GM12864 (cell line): Measurements from ENCODE around the gene STARD13.

Experiments used
- DNase-seq: peaks from one replicate; pipeline ENCODE4 v3.0.0-alpha.2; 2011; ENCODE audit warnings: low read depth
- H3K4me3 ChIP-seq: 2 replicates; pipeline ENCODE4 v1.5.1; 2011; ENCODE audit warnings: mild to moderate bottlenecking, low read depth, low read length, control low read depth
- TF ChIP-seq, protein P1 (sequence below): IDR thresholded peaks from 2 replicates; pipeline ENCODE4 v1.5.1; 2011; ENCODE audit warnings: low read depth, mild to moderate bottlenecking, moderate library complexity, low read length, control low read depth, inconsistent platforms; ENCODE audit errors: missing control alignments

STARD13 gene

DNA sequence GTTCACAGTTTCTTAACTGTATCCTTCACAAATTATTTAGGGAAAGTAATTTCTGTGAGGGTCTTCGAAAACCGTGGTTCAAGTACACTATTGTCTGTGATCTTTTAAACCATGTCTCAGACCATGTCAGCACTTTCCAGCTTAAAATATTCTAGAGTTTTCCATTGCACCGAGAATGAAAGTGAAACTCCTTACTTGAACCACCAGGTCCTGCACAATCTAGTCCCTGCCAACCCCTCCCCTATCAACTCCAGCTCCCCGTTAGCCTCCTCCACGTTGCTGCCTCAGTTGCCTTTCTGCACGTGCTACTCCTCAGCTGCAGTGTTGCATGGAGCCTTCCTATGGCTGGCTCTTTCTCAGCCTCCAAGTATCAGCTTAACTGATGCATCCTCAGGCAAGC lies 7.2 kb upstream of the STARD13 start:
- no peak for DNase-seq
- TF ChIP-seq, protein P1, sequence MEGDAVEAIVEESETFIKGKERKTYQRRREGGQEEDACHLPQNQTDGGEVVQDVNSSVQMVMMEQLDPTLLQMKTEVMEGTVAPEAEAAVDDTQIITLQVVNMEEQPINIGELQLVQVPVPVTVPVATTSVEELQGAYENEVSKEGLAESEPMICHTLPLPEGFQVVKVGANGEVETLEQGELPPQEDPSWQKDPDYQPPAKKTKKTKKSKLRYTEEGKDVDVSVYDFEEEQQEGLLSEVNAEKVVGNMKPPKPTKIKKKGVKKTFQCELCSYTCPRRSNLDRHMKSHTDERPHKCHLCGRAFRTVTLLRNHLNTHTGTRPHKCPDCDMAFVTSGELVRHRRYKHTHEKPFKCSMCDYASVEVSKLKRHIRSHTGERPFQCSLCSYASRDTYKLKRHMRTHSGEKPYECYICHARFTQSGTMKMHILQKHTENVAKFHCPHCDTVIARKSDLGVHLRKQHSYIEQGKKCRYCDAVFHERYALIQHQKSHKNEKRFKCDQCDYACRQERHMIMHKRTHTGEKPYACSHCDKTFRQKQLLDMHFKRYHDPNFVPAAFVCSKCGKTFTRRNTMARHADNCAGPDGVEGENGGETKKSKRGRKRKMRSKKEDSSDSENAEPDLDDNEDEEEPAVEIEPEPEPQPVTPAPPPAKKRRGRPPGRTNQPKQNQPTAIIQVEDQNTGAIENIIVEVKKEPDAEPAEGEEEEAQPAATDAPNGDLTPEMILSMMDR, result no peak
- H3K4me3 ChIP-seq, result no peak overlapping the region

DNA sequence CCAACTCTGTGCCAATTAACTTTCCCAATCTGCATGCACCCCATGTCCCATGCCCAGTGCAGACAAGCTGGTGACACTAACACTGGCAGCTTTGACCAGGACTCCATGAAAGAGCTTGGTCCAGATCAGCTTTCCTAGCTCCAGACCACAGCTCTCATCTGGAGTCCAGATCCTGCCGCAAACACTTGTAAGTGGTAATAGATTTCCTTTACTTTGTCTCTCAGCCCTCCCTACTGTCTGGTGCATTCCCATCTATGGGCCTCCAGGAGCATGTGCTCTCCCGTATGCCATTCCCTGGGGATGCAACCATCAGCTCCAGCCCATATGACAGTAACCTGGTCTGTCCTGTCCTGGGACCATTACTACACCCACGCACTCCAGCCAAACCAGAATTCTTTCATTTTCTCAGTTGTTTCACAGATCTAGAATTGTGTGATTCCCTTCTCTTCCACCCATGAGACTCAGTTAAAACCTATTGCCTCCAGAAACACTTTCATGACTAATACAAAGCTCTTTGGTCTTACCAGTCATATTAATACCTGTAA lies 4.9 kb upstream of the STARD13 start:
- DNase-seq, result no peak
- TF ChIP-seq, protein P1, result no peak
- no peak overlapping the region for H3K4me3 ChIP-seq

DNA sequence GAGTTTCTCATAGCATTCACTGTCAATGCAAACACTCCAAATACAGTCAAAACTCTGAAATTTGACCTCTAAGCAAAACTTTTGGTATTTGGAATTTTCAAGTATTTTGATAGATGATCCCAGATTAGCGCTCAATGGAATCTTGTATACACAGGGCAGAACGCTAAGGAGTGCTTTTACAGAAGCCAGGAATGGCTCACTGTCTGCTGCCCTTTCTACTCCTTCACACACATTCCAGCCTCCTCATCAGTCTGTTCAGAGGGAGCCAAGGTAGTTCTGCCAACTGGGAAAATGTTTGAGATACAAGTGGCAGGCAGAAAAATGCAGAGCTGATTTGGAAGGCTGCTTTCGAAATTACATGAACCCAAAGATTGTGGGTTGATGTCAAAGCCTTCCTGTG lies 4.4 kb upstream of the STARD13 start:
- no peak overlapping the region for H3K4me3 ChIP-seq
- TF ChIP-seq, protein P1, result no peak
- no peak for DNase-seq

DNA sequence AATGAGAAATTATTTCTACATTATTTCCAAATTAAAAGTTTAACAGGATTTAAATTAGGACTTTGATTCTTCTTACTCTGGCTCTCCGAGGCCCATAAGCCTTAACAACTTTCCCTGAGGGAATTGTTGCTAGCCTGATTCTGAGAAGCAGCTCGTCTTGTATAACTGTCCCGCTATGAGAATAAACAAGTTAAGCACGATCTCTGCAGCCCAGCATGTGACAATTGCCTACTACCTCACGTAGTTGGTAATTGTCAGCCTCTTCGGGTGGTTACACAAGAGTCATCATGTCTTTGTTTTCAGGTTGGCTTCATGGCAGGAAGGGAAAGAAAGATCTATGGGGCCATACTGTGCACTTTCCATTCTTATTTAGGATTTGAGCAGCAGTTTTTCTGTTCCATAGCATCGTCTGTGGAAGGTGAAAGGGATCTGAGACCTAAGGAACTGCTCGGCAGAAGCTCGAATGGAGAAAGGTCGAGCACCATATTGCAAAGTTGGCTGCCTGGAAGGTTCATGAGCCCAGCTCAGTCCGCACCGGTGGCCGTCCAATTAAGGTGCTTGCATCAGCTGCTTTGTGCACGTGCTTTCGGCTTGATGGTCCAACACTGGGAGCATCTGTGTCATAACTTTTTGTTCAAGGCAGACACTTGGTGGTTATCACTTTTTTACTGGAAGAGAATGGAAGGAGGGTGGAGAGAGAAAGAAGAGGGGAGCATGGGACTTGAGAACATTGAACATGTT lies 1.8 kb upstream of the STARD13 start:
- H3K4me3 ChIP-seq, result no peak overlapping the region
- TF ChIP-seq, protein P1, result no peak
- no peak for DNase-seq

DNA sequence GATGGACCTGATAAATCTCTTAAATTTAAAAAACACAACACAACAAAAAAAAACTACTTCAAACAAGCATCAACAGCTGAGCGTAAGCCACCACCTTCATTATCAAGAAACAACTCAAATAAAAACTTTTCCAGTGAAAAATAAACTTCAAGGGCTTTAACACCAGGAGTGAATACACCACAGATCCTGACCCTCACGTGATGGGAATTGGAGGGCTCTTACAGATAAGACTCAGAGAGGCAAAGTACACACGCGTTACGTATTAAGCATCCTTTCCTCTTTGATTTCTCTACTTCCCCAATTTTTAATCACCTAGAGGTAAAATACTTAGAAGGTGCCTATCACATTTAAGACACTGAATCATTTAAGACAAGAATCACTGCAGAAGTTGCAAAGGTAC lies 573 bp upstream of the STARD13 start:
- no peak for DNase-seq

DNA sequence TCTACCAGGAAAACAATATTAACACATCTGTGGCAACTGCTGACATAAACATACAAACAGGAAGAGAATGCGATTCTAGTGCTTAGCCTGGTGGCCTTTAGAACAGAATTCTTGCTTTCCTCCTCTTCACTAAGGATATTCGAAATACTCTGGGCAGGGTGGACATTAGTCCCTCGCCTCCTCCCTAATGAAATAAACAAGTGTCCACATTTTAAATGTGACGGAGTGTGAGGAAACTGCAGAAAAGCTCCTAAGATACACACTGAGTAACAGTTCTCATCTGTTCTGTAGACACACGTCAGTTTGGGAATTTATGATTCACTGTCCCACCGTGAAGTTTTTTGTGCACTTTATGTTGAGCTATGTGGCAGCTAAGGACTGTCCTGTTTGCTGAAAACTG lies 639 bp downstream of the STARD13 start:
- peak overlapping the region; percentile 72 for H3K4me3 ChIP-seq
- no peak for DNase-seq
- TF ChIP-seq, protein P1, result no peak

More for the DNA sequence above, 573 bp upstream of the STARD13 start:
- TF ChIP-seq, protein P1, result no peak
- peak overlapping the region; percentile 72; the same call in 1 of the 2 replicates for H3K4me3 ChIP-seq

DNA sequence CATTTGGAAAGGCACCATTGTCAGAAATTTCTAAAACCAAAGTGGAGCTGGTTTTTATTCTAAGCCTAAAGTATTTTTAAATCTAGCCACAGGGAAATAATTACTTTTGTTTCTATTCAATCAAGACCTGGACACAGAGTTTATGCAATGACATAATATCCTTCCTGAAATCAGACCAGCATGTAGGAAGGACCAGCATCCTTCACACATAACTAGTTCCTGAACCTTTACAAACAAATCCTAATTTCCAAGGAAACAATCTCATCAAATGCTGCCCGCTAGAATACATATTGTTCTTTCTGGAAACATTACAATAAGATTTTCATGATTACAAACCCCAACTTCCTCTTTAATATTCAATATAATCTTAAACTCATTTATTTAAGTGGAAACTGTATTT lies 1.5 kb downstream of the STARD13 start:
- DNase-seq, result no peak
- TF ChIP-seq, protein P1, result no peak
- H3K4me3 ChIP-seq, result no peak overlapping the region
